Transverse colon (tissue), 4 donors: ENCODE results near the gene COL19A1. TPM values are rescaled to one million over a fixed set of nuclear protein-coding genes. Genes with fewer than 3 reads are reported as not detected.

Experiments used
- DNase-seq: peaks from one replicate; pipeline ENCODE4 v3.0.0-alpha.2; 2019
- H3K27ac ChIP-seq, 4 donors: fragments of 200-600 bp; sonication (generic); 2 replicates each; pipeline ENCODE4 v1.5.1; 2016 to 2018; ENCODE audit warnings: inconsistent platforms in 4 of 4
- H3K27me3 ChIP-seq: fragments of 200-600 bp; sonication (generic); 2 replicates; pipeline ENCODE4 v1.5.1; 2017; ENCODE audit warnings: inconsistent platforms
- H3K36me3 ChIP-seq, 4 donors: fragments of 200-600 bp; sonication (generic); 2 replicates each; pipeline ENCODE4 v1.5.1; 2017 to 2019; ENCODE audit warnings: inconsistent platforms in 4 of 4
- H3K4me1 ChIP-seq, 4 donors: fragments of 200-600 bp; sonication (generic); 2 replicates each; pipeline ENCODE4 v1.5.1; 2017 to 2020; ENCODE audit warnings: inconsistent platforms in 4 of 4
- H3K4me3 ChIP-seq, 4 donors: fragments of 200-600 bp; sonication (generic); 1 replicate in 1 of 4; 2 replicates in 3 of 4; pipeline versions ENCODE4 v1.5.1 to v1.6.1; 2017 to 2019; ENCODE audit warnings: inconsistent platforms in 4 of 4
- H3K9me3 ChIP-seq, 2 donors: fragments of 200-600 bp; sonication (generic); 2 replicates each; pipeline ENCODE4 v1.5.1; 2017 to 2019; ENCODE audit warnings: inconsistent platforms in 2 of 2
- CTCF ChIP-seq, 5 experiments: fragments of 200-600 bp in 3 of 5; fragments of 450-650 bp in 2 of 5; sonication (generic) in 3 of 5; IDR thresholded peaks; 1 replicate in 2 of 5; 2 replicates in 3 of 5; pipeline ENCODE4 v1.5.1; 2016 to 2017; ENCODE audit warnings: antibody characterized with exemption in 5 of 5, inconsistent platforms in 3 of 5, mild to moderate bottlenecking in 2 of 5, moderate library complexity in 1 of 5
- EP300 ChIP-seq: sonication (generic); formaldehyde crosslinking; IDR thresholded peaks from one replicate; pipeline ENCODE4 v1.6.1; 2017; ENCODE audit warnings: antibody characterized with exemption, low read depth
- POLR2A ChIP-seq: fragments of 450-650 bp; IDR thresholded peaks from one replicate; pipeline ENCODE4 v1.6.1; 2016; ENCODE audit warnings: antibody characterized with exemption, mild to moderate bottlenecking, moderate library complexity
- POLR2AphosphoS5 ChIP-seq, 3 donors: sonication (generic); formaldehyde crosslinking; IDR thresholded peaks; one replicate each; pipeline ENCODE4 v1.6.1; 2016; ENCODE audit warnings: antibody characterized with exemption in 3 of 3
- WGBS, 2 donors: methylation state at CpG; one replicate each; pipeline ENCODE4 v1.1.5; 2018; ENCODE audit warnings: low coverage in 1 of 2; 5-methylcytosine and 5-hydroxymethylcytosine counted together
- in situ Hi-C, 4 donors: fragments of 200-750 bp; cut with MboI; loops; one replicate each; pipeline versions ENCODE4 v1.15.0 to v1.15.1; 2017; ENCODE audit warnings: low sequenced_read_pairs in 3 of 4, low pct_ligation_motif_present in 1 of 4, low pct_unique_long_range_greater_than_20kb in 1 of 4
- intact Hi-C: fragments of 100-400 bp; cut with DNase I; formaldehyde crosslinking; loops from one replicate; pipeline ENCODE4 v1.15.1; 2023; ENCODE audit warnings: low total_unique reads
- total RNA-seq, 4 donors: library from RNA; depleted of rRNA; stranded (reverse); fragments of >200 nt; gene quantifications; one replicate each; pipeline ENCODE4 v1.1.0, GENCODE V29; 2016

Gene COL19A1
- total RNA-seq, 4 donors from 2014 or later = 0.27 to 3.3 (median 0.37) TPM; not detected in 1

DNA sequence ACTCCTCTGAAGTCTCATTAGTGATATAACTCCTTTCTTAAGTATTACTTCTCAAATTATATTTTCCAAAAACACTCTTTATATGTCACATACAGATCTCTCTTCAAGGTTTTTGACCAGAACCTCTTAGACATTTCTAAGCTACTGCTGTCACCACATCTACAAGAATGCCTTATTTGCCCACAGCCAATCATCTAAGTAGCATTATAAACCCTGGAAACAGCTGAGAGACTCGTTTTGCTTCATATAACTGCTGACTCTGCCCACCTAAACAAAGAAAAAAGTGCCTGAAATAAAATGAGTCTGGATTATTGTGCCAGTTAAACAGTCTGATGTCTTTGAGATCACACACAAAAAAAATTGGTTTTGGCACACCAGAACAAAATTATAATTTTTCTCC lies 270.6 kb downstream of the COL19A1 start:
- in situ Hi-C loops = no loop called here
- intact Hi-C loops = no loop called here
- TF ChIP-seq EP300 = no peak
- no peak for TF ChIP-seq POLR2AphosphoS5 (IDR thresholded peaks at IDR 0.05)
- TF ChIP-seq POLR2A = no peak
- TF ChIP-seq CTCF (IDR thresholded peaks at IDR 0.05) = no peak
- H3K27me3 ChIP-seq = no peaks in the 10 kb centered on the region
- no peaks in the 10 kb centered on the region for H3K9me3 ChIP-seq
- H3K4me1 ChIP-seq = no peaks in the 10 kb centered on the region
- no peak overlapping the region for H3K27ac ChIP-seq
- no peak overlapping the region for H3K4me3 ChIP-seq
- DNase-seq = no peak
- no peaks in the 10 kb centered on the region for H3K36me3 ChIP-seq
- WGBS, 2 donors = 0 to 26% methylated on average over 1 of the region's 1 CpG

GRCh38 chr6:70140496-70140895 lies 274.1 kb downstream of the COL19A1 start:
- no peaks in the 10 kb centered on the region for H3K27me3 ChIP-seq
- no peak overlapping the region for H3K27ac ChIP-seq
- H3K4me1 ChIP-seq = no peaks in the 10 kb centered on the region
- no peaks in the 10 kb centered on the region for H3K36me3 ChIP-seq
- 44 to 45% methylated on average over 2 of the region's 2 CpGs for WGBS, 2 donors
- intact Hi-C loops = no loop called here
- H3K4me3 ChIP-seq = no peak overlapping the region
- H3K9me3 ChIP-seq = no peaks in the 10 kb centered on the region
- DNase-seq = no peak
- TF ChIP-seq POLR2AphosphoS5 (IDR thresholded peaks at IDR 0.05) = no peak
- TF ChIP-seq EP300 = no peak
- no peak for TF ChIP-seq POLR2A
- no peak for TF ChIP-seq CTCF (IDR thresholded peaks at IDR 0.05)
- in situ Hi-C loops = no loop called here

GRCh38 chr6:70142034-70142433 lies 275.7 kb downstream of the COL19A1 start:
- TF ChIP-seq POLR2A = no peak
- no peak for TF ChIP-seq POLR2AphosphoS5 (IDR thresholded peaks at IDR 0.05)
- intact Hi-C loops = no loop called here
- no peaks in the 10 kb centered on the region for H3K9me3 ChIP-seq
- no peak overlapping the region for H3K27ac ChIP-seq
- WGBS, 2 donors = 57 to 62% methylated on average over 4 of the region's 4 CpGs
- H3K36me3 ChIP-seq = no peaks in the 10 kb centered on the region
- no peak for DNase-seq
- in situ Hi-C loops = no loop called here
- no peak overlapping the region for H3K4me3 ChIP-seq
- no peaks in the 10 kb centered on the region for H3K27me3 ChIP-seq
- no peaks in the 10 kb centered on the region for H3K4me1 ChIP-seq

DNA sequence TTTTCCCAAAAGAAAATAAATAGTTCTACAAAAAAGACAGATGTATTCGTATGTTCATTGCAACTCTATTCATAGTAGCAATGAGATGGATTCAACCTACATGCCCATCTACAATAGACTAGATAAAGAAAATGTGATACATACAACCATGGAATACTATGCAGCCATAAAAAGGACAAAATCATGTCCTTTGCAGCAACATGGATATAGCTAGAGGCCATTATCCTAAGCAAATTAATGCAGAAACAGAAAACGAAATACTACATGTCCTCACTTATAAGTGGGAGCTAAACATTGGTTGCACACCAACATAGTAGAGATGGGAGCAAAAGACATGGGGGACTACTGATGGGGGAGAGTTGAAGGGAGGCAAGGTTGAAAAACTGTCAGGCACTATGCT lies 278.8 kb downstream of the COL19A1 start:
- Histone ChIP-seq H3K27me3 (no peaks in the 10 kb centered on the region), H3K27ac (no peak overlapping the region), H3K4me1 (no peaks in the 10 kb centered on the region), H3K4me3 (no peak overlapping the region), H3K36me3 (no peaks in the 10 kb centered on the region), H3K9me3 (no peaks in the 10 kb centered on the region)
- no peak for TF ChIP-seq EP300
- TF ChIP-seq POLR2A = no peak
- no peak for TF ChIP-seq POLR2AphosphoS5 (IDR thresholded peaks at IDR 0.05)
- no peak for TF ChIP-seq CTCF (IDR thresholded peaks at IDR 0.05)
- 78 to 87% methylated on average over 1 to 2 of the region's 2 CpGs for WGBS, 2 donors
- no peak for DNase-seq
- intact Hi-C loops = no loop called here
- in situ Hi-C loops = no loop called here

DNA sequence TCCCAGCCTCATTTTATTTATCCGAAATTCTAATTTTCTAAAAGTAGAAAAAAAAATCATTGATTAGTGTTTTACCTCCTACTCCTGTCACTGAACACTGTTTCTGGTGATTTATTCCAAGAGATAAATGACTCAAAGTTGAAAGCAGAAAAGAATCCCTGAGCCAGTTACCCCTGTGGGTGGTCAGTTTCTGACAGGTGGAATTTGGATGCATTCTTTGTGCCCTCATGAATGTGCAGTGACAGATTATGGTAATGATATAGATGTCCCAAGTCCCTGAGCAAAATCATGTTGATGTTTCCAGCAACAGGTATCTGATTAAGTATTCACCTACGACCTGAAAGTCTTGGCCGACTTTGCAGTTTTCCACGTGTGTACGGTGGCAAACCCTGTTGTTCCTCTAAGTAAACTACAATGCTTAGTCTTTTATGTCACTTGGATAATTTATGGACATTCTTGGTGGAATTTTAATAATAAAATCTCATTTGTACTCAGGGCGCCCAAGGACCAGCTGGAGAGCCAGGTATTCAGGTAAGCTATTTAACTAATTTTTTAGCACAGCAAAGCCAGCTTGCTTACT lies 282.9 kb downstream of the COL19A1 start:
- TF ChIP-seq POLR2AphosphoS5 (IDR thresholded peaks at IDR 0.05) (no peak), EP300 (no peak)
- no peaks in the 10 kb centered on the region for H3K36me3 ChIP-seq
- no peaks in the 10 kb centered on the region for H3K9me3 ChIP-seq
- no peak for DNase-seq
- in situ Hi-C loops (no loop called here), intact Hi-C loops (no loop called here)
- no peaks in the 10 kb centered on the region for H3K27me3 ChIP-seq
- H3K4me3 ChIP-seq = no peak overlapping the region
- WGBS, 2 donors = 86 to 91% methylated on average over 6 of the region's 6 CpGs
- H3K27ac ChIP-seq = no peak overlapping the region
- H3K4me1 ChIP-seq = no peaks in the 10 kb centered on the region
